Measurements from ENCODE around the gene USP30. TPM values are rescaled to one million over a fixed set of nuclear protein-coding genes. Genes with fewer than 3 reads are reported as not detected.

The USP30 gene
- total RNA-seq, 6 experiments from 2014 or later: 8.0 to 11.7 (median 10.4) TPM

- H3K9me3 Mint-ChIP-seq: no peaks in the 10 kb centered on the region
- H3K4me3 Mint-ChIP-seq: no peak overlapping the region
- H3K27ac Mint-ChIP-seq: no peak overlapping the region
- DNase-seq: no peak
- TF ChIP-seq CTCF (IDR thresholded peaks at IDR 0.05): no peak
- peaks cover 10% of the 10 kb centered on the region for H3K36me3 Mint-ChIP-seq (ENCODE audit: low read depth)
- no peaks in the 10 kb centered on the region; the same call in 1 of the 2 replicates for H3K27me3 Mint-ChIP-seq (ENCODE audit: insufficient read depth)
- H3K4me1 Mint-ChIP-seq (ENCODE audit: low read depth): peaks cover 8% of the 10 kb centered on the region
Observed at GRCh38 chr12:109084425-109084824, 32.0 kb downstream of the USP30 start.

- H3K36me3 Mint-ChIP-seq (ENCODE audit: low read depth): peaks cover 6% of the 10 kb centered on the region
- TF ChIP-seq CTCF (IDR thresholded peaks at IDR 0.05): no peak
- H3K4me1 Mint-ChIP-seq (ENCODE audit: low read depth): peaks cover 9% of the 10 kb centered on the region
- no peak overlapping the region for H3K27ac Mint-ChIP-seq
- DNase-seq: no peak
- H3K27me3 Mint-ChIP-seq (ENCODE audit: insufficient read depth): no peaks in the 10 kb centered on the region; the same call in none of the 2 replicates
- no peak overlapping the region for H3K4me3 Mint-ChIP-seq
- no peaks in the 10 kb centered on the region for H3K9me3 Mint-ChIP-seq
Observed at GRCh38 chr12:109085590-109085989, 33.2 kb downstream of the USP30 start.

GRCh38 chr12:109087250-109087649 lies 34.9 kb downstream of the USP30 start:
- Mint-ChIP-seq H3K27ac (no peak overlapping the region), H3K4me3 (no peak overlapping the region), H3K27me3 (ENCODE audit: insufficient read depth) (no peaks in the 10 kb centered on the region; the same call in none of the 2 replicates), H3K36me3 (ENCODE audit: low read depth) (peaks cover 8% of the 10 kb centered on the region), H3K9me3 (no peaks in the 10 kb centered on the region), H3K4me1 (ENCODE audit: low read depth) (peaks cover 17% of the 10 kb centered on the region)
- no peak for TF ChIP-seq CTCF (IDR thresholded peaks at IDR 0.05)
- no peak for DNase-seq

- H3K27me3 Mint-ChIP-seq (ENCODE audit: insufficient read depth): no peaks in the 10 kb centered on the region; the same call in none of the 2 replicates
- no peak for TF ChIP-seq CTCF (IDR thresholded peaks at IDR 0.05)
- H3K4me3 Mint-ChIP-seq: no peak overlapping the region
- H3K36me3 Mint-ChIP-seq (ENCODE audit: low read depth): peaks cover 13% of the 10 kb centered on the region
- no peaks in the 10 kb centered on the region for H3K9me3 Mint-ChIP-seq
- peaks cover 33% of the 10 kb centered on the region for H3K4me1 Mint-ChIP-seq (ENCODE audit: low read depth)
- DNase-seq: no peak
- peak overlapping the region; percentile 1; the same call in 1 of the 2 replicates for H3K27ac Mint-ChIP-seq
Observed at GRCh38 chr12:109088818-109089217, 36.4 kb downstream of the USP30 start.

GRCh38 chr12:109089683-109090082 lies 37.3 kb downstream of the USP30 start:
- H3K4me3 Mint-ChIP-seq: no peak overlapping the region

More at GRCh38 chr12:109089683-109090082, 37.3 kb downstream of the USP30 start:
- no peak for DNase-seq
- no peak overlapping the region for H3K27ac Mint-ChIP-seq
- H3K36me3 Mint-ChIP-seq (ENCODE audit: low read depth): peaks cover 13% of the 10 kb centered on the region
- H3K4me1 Mint-ChIP-seq (ENCODE audit: low read depth): peaks cover 33% of the 10 kb centered on the region
- no peaks in the 10 kb centered on the region for H3K9me3 Mint-ChIP-seq
- TF ChIP-seq CTCF (IDR thresholded peaks at IDR 0.05): no peak
- H3K27me3 Mint-ChIP-seq (ENCODE audit: insufficient read depth): no peaks in the 10 kb centered on the region; the same call in none of the 2 replicates

All from HFFc6 (cell line).